IMR-90 (cell line): Measurements from ENCODE around the gene ZNF700.

Source experiments
- CEBPB ChIP-seq: IDR thresholded peaks from 2 replicates; pipeline ENCODE4 v1.6.1; 2012; ENCODE audit warnings: low read depth, low read length, improper control_type of control experiment
- POLR2A ChIP-seq: IDR thresholded peaks from 2 replicates; pipeline ENCODE4 v1.6.1; 2012; ENCODE audit warnings: mild to moderate bottlenecking, low read depth, low read length
- TF ChIP-seq, protein P1 (sequence below): conservative IDR thresholded peaks from 2 replicates; pipeline ENCODE4 v1.5.1; 2012; ENCODE audit warnings: mild to moderate bottlenecking, low read depth, low read length, improper control_type of control experiment

DNA sequence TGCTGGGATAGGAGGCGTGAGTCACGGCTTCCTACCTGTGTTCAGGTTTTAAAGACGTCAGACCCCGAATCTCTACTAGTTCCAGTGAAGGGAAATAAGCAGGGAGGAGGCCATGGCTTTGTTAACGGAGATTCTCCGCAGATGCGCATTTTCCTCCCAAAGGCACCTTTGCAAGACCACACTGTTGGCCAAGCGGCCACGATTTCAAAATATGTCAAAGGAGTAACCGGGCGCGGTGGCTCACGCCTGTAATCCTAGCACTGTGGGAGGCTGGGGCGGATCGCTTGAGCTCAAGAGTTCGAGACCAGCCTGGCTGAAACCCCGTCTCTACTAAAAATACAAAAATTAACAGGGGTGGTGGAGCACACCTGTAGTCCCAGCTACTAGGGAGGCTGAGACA lies 61.8 kb downstream of the ZNF700 start:
- TF ChIP-seq CEBPB (no peak), POLR2A (no peak)
- TF ChIP-seq, protein P1, sequence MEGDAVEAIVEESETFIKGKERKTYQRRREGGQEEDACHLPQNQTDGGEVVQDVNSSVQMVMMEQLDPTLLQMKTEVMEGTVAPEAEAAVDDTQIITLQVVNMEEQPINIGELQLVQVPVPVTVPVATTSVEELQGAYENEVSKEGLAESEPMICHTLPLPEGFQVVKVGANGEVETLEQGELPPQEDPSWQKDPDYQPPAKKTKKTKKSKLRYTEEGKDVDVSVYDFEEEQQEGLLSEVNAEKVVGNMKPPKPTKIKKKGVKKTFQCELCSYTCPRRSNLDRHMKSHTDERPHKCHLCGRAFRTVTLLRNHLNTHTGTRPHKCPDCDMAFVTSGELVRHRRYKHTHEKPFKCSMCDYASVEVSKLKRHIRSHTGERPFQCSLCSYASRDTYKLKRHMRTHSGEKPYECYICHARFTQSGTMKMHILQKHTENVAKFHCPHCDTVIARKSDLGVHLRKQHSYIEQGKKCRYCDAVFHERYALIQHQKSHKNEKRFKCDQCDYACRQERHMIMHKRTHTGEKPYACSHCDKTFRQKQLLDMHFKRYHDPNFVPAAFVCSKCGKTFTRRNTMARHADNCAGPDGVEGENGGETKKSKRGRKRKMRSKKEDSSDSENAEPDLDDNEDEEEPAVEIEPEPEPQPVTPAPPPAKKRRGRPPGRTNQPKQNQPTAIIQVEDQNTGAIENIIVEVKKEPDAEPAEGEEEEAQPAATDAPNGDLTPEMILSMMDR = no peak
